Type B pancreatic cell (in vitro differentiated cells): ENCODE data around the gene FSCN2. TPM values are rescaled to one million over a fixed set of nuclear protein-coding genes. Genes with fewer than 3 reads are reported as not detected.

Source experiments
- DNase-seq: peaks from one replicate; pipeline ENCODE4 v3.0.0; 2021; ENCODE audit warnings: mixed read lengths; ENCODE audit not compliant: unreplicated experiment; ENCODE audit errors: extremely low spot score
- H3K27ac Mint-ChIP-seq: 2 replicates; pipeline ENCODE4 v1.8.0; 2021; ENCODE audit warnings: mild to moderate bottlenecking, mixed read lengths
- H3K27me3 Mint-ChIP-seq: 2 replicates; pipeline ENCODE4 v1.8.0; 2021; ENCODE audit warnings: mixed read lengths
- H3K36me3 Mint-ChIP-seq: 2 replicates; pipeline ENCODE4 v1.8.0; 2021; ENCODE audit warnings: mixed read lengths
- H3K4me1 Mint-ChIP-seq: one replicate; pipeline ENCODE4 v1.8.0; 2021; ENCODE audit warnings: mixed read lengths; ENCODE audit not compliant: unreplicated experiment
- H3K4me3 Mint-ChIP-seq: 2 replicates; pipeline ENCODE4 v1.8.0; 2021; ENCODE audit warnings: mild to moderate bottlenecking, mixed read lengths
- H3K9me3 Mint-ChIP-seq: 2 replicates; pipeline ENCODE4 v1.8.0; 2021; ENCODE audit warnings: mixed read lengths
- long read RNA-seq: library from polyadenylated mRNA; unstranded; transcript quantifications from one replicate; pipeline ENCODE4 v2.0.0, GENCODE V29; 2020
- total RNA-seq: library from RNA; stranded (reverse); gene quantifications from 2 replicates; pipeline ENCODE4 v1.2.1, GENCODE V29; 2021; ENCODE audit warnings: low replicate concordance
- TF ChIP-seq, protein P1 (sequence below): fragments of 200-600 bp; sonication (generic); conservative IDR thresholded peaks from 2 replicates; pipeline ENCODE4 v1.5.0; 2021; ENCODE audit warnings: antibody characterized with exemption, mild to moderate bottlenecking

The FSCN2 gene, protein sequence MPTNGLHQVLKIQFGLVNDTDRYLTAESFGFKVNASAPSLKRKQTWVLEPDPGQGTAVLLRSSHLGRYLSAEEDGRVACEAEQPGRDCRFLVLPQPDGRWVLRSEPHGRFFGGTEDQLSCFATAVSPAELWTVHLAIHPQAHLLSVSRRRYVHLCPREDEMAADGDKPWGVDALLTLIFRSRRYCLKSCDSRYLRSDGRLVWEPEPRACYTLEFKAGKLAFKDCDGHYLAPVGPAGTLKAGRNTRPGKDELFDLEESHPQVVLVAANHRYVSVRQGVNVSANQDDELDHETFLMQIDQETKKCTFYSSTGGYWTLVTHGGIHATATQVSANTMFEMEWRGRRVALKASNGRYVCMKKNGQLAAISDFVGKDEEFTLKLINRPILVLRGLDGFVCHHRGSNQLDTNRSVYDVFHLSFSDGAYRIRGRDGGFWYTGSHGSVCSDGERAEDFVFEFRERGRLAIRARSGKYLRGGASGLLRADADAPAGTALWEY
- total RNA-seq, result 3.6 and 3.8 TPM in 2 replicates
- long read RNA-seq, result 0 reads

DNA sequence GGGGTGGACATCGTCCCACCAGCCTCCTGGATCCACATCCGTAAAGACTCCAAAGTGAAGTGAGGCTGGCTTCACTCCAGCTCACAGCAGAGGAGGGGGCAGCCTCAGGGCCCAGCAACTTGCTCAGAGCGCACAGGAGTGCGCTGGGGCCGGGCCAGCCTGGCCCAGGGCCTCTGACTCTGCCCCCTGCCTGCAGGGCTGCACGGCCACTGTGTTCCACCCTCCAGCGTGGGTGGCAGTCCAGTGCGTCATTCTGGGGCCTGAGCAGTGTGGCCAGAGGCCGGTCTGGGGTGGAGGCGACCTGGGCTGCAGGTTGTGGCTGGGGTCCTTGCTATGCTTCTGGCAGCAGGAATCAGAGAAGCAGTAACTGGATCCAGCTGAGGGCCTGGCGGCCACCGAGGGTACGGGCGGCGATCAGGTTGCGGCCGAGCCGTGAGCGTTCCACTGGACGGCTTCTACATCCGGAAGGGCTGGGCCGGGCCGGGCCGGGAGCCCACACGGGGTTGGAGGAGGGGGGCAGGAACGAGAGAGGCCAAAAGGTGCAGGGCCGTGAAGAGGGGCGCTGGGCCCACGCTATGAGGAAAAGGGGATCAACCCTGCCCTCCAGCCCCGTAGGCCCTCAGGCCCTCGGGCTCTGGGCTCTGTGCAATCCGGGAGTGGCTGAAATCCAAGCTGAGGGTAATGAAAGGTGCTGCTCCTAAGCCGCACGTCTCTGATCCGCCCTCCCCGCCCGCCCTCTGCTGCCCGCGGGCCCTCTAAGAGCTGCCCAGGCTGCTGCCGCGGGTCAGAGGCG is at the start of gene FSCN2:
TSS of gene FSCN2 (plus strand) at position 787 of the 793 bp plus-strand sequence. CDS start 155 bp downstream, outside the sequence.
- Mint-ChIP-seq H3K36me3 (no peaks in the 10 kb centered on the region), H3K27me3 (no peaks in the 10 kb centered on the region), H3K4me3 (no peak within 1 kb of the TSS), H3K4me1 (peaks cover 6% of the 10 kb centered on the region), H3K27ac (no peak within 1 kb of the TSS), H3K9me3 (no peaks in the 10 kb centered on the region)
- TF ChIP-seq, protein P1, sequence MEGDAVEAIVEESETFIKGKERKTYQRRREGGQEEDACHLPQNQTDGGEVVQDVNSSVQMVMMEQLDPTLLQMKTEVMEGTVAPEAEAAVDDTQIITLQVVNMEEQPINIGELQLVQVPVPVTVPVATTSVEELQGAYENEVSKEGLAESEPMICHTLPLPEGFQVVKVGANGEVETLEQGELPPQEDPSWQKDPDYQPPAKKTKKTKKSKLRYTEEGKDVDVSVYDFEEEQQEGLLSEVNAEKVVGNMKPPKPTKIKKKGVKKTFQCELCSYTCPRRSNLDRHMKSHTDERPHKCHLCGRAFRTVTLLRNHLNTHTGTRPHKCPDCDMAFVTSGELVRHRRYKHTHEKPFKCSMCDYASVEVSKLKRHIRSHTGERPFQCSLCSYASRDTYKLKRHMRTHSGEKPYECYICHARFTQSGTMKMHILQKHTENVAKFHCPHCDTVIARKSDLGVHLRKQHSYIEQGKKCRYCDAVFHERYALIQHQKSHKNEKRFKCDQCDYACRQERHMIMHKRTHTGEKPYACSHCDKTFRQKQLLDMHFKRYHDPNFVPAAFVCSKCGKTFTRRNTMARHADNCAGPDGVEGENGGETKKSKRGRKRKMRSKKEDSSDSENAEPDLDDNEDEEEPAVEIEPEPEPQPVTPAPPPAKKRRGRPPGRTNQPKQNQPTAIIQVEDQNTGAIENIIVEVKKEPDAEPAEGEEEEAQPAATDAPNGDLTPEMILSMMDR, result peak; percentile 19
- no peak for DNase-seq

DNA sequence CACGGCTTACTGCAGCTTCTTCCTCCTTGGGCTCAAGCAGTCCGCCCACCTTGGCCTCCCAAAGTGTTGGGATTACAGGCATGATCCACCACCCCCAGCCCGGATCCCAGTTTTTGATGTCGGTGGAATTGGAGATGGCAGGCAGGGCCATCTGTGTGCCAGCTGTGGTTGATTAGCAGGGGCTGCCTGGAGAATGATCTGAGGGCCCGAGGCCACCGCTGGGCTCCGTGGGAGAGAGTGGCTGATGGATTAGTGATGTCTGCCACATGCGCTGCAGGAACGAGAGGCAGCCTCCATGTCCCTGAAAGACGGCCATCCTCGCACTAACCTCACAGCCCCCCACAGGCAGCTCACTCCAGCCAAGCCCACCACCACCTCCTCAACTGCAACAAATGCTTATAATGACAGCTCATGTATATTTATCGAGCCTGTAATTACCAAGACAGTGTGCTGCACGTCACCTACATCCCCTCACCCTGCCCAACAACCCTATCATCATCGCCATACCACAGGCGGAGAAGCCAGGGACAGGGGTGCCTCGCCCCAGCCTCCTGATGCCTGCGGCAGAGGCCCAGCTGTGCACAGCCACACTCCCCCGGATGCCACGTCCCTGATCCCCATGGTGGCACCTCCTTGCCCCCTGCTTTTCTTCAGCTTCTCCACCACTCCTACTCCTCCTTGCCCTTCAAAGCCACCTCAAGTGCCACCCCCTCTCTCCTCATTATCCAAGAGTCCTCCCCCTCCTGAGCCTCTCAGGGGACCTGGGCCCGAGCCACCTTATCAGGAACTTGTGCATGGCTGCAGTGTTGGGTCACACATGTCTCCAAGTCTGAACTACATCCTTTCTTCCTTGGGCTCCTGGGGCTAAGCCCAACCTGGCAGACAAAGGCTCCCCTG is 48.8 kb upstream of the FSCN2 start:
- Mint-ChIP-seq H3K4me1 (peaks cover 26% of the 10 kb centered on the region), H3K4me3 (peak overlapping the region; percentile 58), H3K36me3 (no peaks in the 10 kb centered on the region), H3K27me3 (peaks cover 14% of the 10 kb centered on the region), H3K9me3 (no peaks in the 10 kb centered on the region), H3K27ac (peak overlapping the region; percentile 46)
- TF ChIP-seq, protein P1, result no peak
- DNase-seq, result no peak

DNA sequence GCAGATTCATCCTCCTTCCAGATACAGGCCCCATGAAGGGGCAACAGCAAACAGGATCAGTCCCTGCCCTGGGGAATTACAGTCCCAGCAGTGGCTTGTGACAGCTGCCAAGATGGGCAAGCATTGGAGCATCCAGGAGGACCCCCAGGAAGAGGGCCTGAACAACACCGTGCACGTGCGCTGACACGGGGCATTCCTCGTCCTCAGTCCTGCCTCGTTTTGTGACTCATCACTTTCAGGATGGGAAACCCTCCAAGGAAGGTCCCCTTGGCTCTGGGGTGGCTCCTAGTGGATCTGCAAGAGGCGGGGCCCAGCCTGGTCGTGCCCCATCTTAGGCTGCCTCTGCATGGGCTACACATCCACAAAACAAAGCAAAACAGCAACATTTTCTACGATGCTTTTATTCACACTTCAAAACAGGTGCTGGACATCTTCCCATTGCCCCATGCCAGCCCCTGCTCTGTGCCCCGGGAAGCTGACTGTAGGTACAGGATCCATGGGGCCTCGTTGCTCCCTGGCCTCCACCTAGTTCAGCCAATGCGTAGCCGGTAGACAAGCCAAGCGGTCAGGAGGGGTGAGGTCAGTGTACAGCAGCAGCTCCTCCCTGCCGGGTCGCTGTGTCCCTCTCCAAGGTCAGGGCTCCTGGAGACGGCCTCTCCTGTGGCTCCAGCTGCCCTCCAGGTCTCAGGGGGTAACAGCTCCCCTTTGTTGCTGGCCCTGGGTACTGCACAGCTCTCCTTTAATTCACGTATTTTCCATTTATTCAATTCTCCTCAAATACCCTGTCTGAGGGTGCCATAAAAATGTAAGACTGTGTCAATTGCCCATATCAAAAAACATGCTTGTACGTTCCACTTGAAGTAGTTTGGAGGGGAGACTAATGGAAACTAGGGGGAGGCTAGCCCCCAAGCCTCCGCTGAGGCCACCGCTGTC is 47.8 kb upstream of the FSCN2 start:
- no peak overlapping the region for H3K27ac Mint-ChIP-seq
- H3K36me3 Mint-ChIP-seq, result no peaks in the 10 kb centered on the region
- peak overlapping the region; percentile 58 for H3K4me3 Mint-ChIP-seq
- peaks cover 14% of the 10 kb centered on the region for H3K27me3 Mint-ChIP-seq
- no peaks in the 10 kb centered on the region for H3K9me3 Mint-ChIP-seq
- DNase-seq, result no peak
- H3K4me1 Mint-ChIP-seq, result peaks cover 23% of the 10 kb centered on the region
- TF ChIP-seq, protein P1, result peak; percentile 28

DNA sequence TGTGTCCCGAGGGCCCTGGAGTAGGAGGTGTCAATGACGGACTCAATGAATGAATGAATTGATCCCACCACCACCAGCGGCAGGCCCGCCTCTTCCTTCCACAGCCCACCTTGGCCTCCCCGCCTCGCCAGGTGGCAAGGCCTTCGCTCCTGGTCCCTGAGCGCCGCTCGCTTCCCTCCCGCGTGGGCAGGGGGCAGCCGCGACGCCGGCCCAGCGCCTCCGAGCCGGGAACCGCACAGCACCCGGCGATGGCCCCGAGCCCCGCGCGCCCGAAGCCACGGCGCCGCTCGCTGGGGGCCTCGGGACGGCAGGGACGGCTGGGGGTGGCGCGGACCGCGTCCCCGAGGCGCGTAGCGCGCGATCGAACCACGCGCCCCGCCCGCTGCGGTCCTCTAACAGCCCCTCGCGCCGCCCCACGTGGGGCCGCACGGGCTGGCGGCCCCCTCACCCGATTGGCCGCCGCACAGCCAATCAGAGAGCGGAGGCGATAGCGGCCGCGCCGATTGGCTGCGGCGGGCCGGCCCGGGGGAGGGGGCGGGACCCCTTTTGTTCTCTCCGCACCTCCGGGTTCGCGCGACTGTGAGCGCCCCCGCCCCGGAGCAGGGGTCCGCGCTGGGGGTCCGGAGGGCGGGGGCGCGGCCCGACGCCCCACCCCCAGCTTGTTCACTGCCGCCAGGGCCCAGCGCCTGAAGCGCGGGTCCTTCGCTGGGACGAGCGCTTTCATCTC is 46.9 kb upstream of the FSCN2 start:
- Mint-ChIP-seq H3K27ac (no peak overlapping the region), H3K4me1 (peaks cover 27% of the 10 kb centered on the region), H3K36me3 (no peaks in the 10 kb centered on the region), H3K27me3 (peaks cover 14% of the 10 kb centered on the region), H3K4me3 (peak overlapping the region; percentile 75), H3K9me3 (no peaks in the 10 kb centered on the region)
- no peak for DNase-seq
- TF ChIP-seq, protein P1, result no peak
